SU-DHL-6 (cell line): ENCODE results near the gene DNAJB2.

ENCODE experiments used
- EZH2phosphoT487 ChIP-seq: fragments of 200-600 bp; sonication (generic), shearing (Covaris generic); conservative IDR thresholded peaks from 2 replicates; pipeline ENCODE4 v1.6.1; 2018; ENCODE audit warnings: mild to moderate bottlenecking, antibody characterized with exemption, low read length, moderate library complexity, mixed read lengths
- TF ChIP-seq, protein P1 (sequence below): fragments of 200-600 bp; sonication (generic); IDR thresholded peaks from one replicate; pipeline ENCODE4 v1.5.1; 2017; ENCODE audit warnings: antibody characterized with exemption, mild to moderate bottlenecking, low read length, moderate library complexity; ENCODE audit not compliant: insufficient read depth, poor library complexity, severe bottlenecking

DNA sequence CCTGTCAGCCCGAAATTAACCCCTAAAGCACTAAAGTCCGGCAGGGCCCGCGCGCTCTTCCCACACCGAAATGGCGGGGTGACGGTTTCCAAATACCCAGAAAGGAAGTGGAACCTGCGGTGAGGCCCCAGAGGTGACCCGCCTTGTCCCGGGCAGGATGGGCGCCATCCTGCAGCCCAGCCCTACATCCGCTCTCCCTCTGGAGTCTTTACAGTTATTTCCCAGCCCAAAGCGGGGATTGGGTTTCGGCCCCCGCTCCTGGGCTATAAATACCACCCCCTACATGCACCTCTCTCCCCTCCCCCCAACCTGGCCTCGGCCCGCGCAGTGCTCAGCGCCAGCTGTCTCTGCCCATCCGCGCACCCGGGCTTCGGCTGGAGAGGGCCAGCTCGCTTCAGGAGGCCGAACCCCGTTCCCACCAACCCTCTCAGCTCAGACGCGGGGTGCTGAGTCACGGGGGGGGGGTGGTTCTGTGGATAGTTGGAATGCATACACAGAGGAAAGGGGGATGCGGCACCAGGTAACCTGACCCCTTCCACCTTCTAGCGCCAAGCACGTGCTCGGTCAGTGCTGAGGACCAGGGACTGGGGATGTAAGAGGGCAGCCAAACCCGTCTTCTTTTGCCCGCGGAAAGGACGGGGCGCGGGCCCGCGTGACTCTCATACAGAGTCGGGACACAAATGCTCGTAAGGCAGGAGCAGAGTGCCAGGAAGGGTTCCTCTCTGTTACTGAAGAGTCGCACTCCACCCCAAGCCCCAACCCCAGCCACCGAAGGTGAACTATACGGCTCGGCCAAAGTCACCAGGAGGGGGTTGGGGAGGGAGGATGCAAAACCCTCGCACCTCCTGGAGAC is 26.0 kb upstream of the DNAJB2 start, which contains the start of gene TUBA4B:
- TF ChIP-seq, protein P1, sequence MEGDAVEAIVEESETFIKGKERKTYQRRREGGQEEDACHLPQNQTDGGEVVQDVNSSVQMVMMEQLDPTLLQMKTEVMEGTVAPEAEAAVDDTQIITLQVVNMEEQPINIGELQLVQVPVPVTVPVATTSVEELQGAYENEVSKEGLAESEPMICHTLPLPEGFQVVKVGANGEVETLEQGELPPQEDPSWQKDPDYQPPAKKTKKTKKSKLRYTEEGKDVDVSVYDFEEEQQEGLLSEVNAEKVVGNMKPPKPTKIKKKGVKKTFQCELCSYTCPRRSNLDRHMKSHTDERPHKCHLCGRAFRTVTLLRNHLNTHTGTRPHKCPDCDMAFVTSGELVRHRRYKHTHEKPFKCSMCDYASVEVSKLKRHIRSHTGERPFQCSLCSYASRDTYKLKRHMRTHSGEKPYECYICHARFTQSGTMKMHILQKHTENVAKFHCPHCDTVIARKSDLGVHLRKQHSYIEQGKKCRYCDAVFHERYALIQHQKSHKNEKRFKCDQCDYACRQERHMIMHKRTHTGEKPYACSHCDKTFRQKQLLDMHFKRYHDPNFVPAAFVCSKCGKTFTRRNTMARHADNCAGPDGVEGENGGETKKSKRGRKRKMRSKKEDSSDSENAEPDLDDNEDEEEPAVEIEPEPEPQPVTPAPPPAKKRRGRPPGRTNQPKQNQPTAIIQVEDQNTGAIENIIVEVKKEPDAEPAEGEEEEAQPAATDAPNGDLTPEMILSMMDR = no peak
- no peak for TF ChIP-seq EZH2phosphoT487
